Fibroblast of lung (primary cell): ENCODE results near the gene TRIM44. TPM values are rescaled to one million over a fixed set of nuclear protein-coding genes. Genes with fewer than 3 reads are reported as not detected.

Experiments
- DNase-seq, 2 donors: peaks; one replicate each; pipeline versions ENCODE4 v3.0.0 to v3.0.0-alpha.2; 2010; ENCODE audit warnings: low read depth in 2 of 2
- H2AFZ ChIP-seq: 2 replicates; pipeline ENCODE4 v1.5.1; 2012; ENCODE audit warnings: low read length, control low read depth, inconsistent platforms
- H3K27ac ChIP-seq: 2 replicates; pipeline ENCODE4 v1.5.1; 2011; ENCODE audit warnings: low read length, control low read depth; ENCODE audit not compliant: insufficient read depth
- H3K27me3 ChIP-seq: 2 replicates; pipeline ENCODE4 v1.5.1; 2011; ENCODE audit warnings: mild to moderate bottlenecking, low read length; ENCODE audit not compliant: control insufficient read depth, insufficient read depth
- H3K36me3 ChIP-seq: 2 replicates; pipeline ENCODE4 v1.5.1; 2011; ENCODE audit warnings: low read length; ENCODE audit not compliant: control insufficient read depth, insufficient read depth
- H3K4me1 ChIP-seq: 2 replicates; pipeline ENCODE4 v1.5.1; 2011; ENCODE audit warnings: low read length; ENCODE audit not compliant: control insufficient read depth, insufficient read depth; ENCODE audit errors: extremely low read depth
- H3K4me2 ChIP-seq: 2 replicates; pipeline ENCODE4 v1.5.1; 2011; ENCODE audit warnings: low read length, control low read depth; ENCODE audit not compliant: insufficient read depth; ENCODE audit errors: extremely low read depth
- H3K4me3 ChIP-seq, 4 experiments: fragments of 200-600 bp in 1 of 4; sonication (generic) in 1 of 4; replicated peaks in 1 of 4; 2 replicates each; pipeline ENCODE4 v1.5.1; 2011 to 2016; ENCODE audit warnings: low read length in 4 of 4, low read depth in 3 of 4, mild to moderate bottlenecking in 3 of 4, control low read depth in 2 of 4, inconsistent platforms in 1 of 4, mixed read lengths in 1 of 4; ENCODE audit not compliant: insufficient read depth in 1 of 4; ENCODE audit errors: control extremely low read depth in 1 of 4
- H3K79me2 ChIP-seq: 2 replicates; pipeline ENCODE4 v1.5.1; 2012; ENCODE audit warnings: mild to moderate bottlenecking, low read length, inconsistent platforms; ENCODE audit not compliant: control insufficient read depth, insufficient read depth
- H3K9ac ChIP-seq: 2 replicates; pipeline ENCODE4 v1.5.1; 2011; ENCODE audit warnings: mild to moderate bottlenecking, low read length, control low read depth; ENCODE audit not compliant: insufficient read depth
- H3K9me3 ChIP-seq: 2 replicates; pipeline ENCODE4 v1.5.1; 2012; ENCODE audit warnings: low read depth, low read length; ENCODE audit not compliant: control insufficient read depth, insufficient read depth
- H4K20me1 ChIP-seq: 2 replicates; pipeline ENCODE4 v1.5.1; 2011; ENCODE audit warnings: low read length; ENCODE audit not compliant: control insufficient read depth, insufficient read depth; ENCODE audit errors: extremely low read depth
- CTCF ChIP-seq, 2 donors: IDR thresholded peaks in 1 of 2; conservative IDR thresholded peaks in 1 of 2; 1 replicate in 1 of 2; 2 replicates in 1 of 2; pipeline ENCODE4 v1.5.1; 2011 to 2012; ENCODE audit warnings: low read length in 2 of 2, control low read depth in 1 of 2, inconsistent platforms in 1 of 2, low read depth in 1 of 2, mild to moderate bottlenecking in 1 of 2
- EZH2 ChIP-seq: IDR thresholded peaks from 2 replicates; pipeline ENCODE4 v1.5.1; 2012; ENCODE audit warnings: low read length, control low read depth, mild to moderate bottlenecking; ENCODE audit errors: missing control alignments
- polyA plus RNA-seq, 2 donors: library from polyadenylated mRNA; depleted of rRNA in 1 of 2; stranded (reverse) in 1 of 2; unstranded in 1 of 2; fragments of >200 nt; gene quantifications; 2 replicates each; pipeline ENCODE4 v1.2.1, GENCODE V29; 2011 to 2012; ENCODE audit warnings: missing spikeins in 1 of 2
- total RNA-seq: library from RNA; depleted of rRNA; stranded (reverse); fragments of >200 nt; gene quantifications from 2 replicates; pipeline ENCODE4 v1.2.1, GENCODE V29; 2014

Gene TRIM44
- total and polyA plus RNA-seq, 2 donors (not counting 1 experiment from before 2014, with no cell fraction given) = 10.4 to 78.3 TPM

- H3K27ac ChIP-seq = no peak overlapping the region
- DNase-seq = no peak
- H3K36me3 ChIP-seq = no peaks in the 10 kb centered on the region
- peaks cover 2% of the 10 kb centered on the region for H3K79me2 ChIP-seq
- H3K27me3 ChIP-seq = no peaks in the 10 kb centered on the region
- H3K9ac ChIP-seq = no peak overlapping the region
- H3K4me3 ChIP-seq = no peak overlapping the region
- no peaks in the 10 kb centered on the region for H4K20me1 ChIP-seq
- no peak overlapping the region for H3K4me2 ChIP-seq
- H3K4me1 ChIP-seq = peaks cover 14% of the 10 kb centered on the region
- H2AFZ ChIP-seq = no peak overlapping the region
- no peak for TF ChIP-seq EZH2
- no peak for TF ChIP-seq CTCF (conservative IDR thresholded peaks at IDR 0.05 in 1 of 2, IDR thresholded peaks at IDR 0.05 in 1 of 2; ENCODE audit: low read depth in 1 of 2, low read length in 2 of 2)
- no peaks in the 10 kb centered on the region for H3K9me3 ChIP-seq
These were observed 36.1 kb upstream of the TRIM44 start for GRCh38 chr11:35626501-35626900.

GRCh38 chr11:35629511-35629910, 33.1 kb upstream of the TRIM44 start:
- no peak overlapping the region for H2AFZ ChIP-seq
- H3K4me1 ChIP-seq = peaks cover 14% of the 10 kb centered on the region
- H3K27me3 ChIP-seq = no peaks in the 10 kb centered on the region
- no peak overlapping the region for H3K9ac ChIP-seq
- H4K20me1 ChIP-seq = no peaks in the 10 kb centered on the region
- TF ChIP-seq CTCF (conservative IDR thresholded peaks at IDR 0.05 in 1 of 2, IDR thresholded peaks at IDR 0.05 in 1 of 2; ENCODE audit: low read depth in 1 of 2, low read length in 2 of 2) (no peak), EZH2 (no peak)
- H3K79me2 ChIP-seq = no peaks in the 10 kb centered on the region
- peak overlapping the region; percentile 52 for H3K4me2 ChIP-seq
- no peaks in the 10 kb centered on the region for H3K36me3 ChIP-seq
- no peaks in the 10 kb centered on the region for H3K9me3 ChIP-seq
- no peak overlapping the region for H3K27ac ChIP-seq
- no peak for DNase-seq
- H3K4me3 ChIP-seq = no peak overlapping the region

GRCh38 chr11:35629914-35630313, 32.7 kb upstream of the TRIM44 start:
- TF ChIP-seq EZH2 (no peak), CTCF (conservative IDR thresholded peaks at IDR 0.05 in 1 of 2, IDR thresholded peaks at IDR 0.05 in 1 of 2; ENCODE audit: low read depth in 1 of 2, low read length in 2 of 2) (no peak)
- Histone ChIP-seq H3K27ac (peak overlapping the region; percentile 68), H2AFZ (no peak overlapping the region)

More at GRCh38 chr11:35629914-35630313, 32.7 kb upstream of the TRIM44 start:
- Histone ChIP-seq H3K4me3 (no peak overlapping the region), H3K36me3 (no peaks in the 10 kb centered on the region), H3K79me2 (no peaks in the 10 kb centered on the region), H4K20me1 (no peaks in the 10 kb centered on the region), H3K27me3 (no peaks in the 10 kb centered on the region), H3K4me1 (peaks cover 14% of the 10 kb centered on the region), H3K9me3 (no peaks in the 10 kb centered on the region), H3K9ac (no peak overlapping the region), H3K4me2 (peak overlapping the region; percentile 52)
- peak; percentile 98 to 100 for DNase-seq
